WTC11 (cell line): Measurements from ENCODE around the gene LAMC1.

ENCODE experiments used
- ETV6 ChIP-seq: sonication (generic); formaldehyde crosslinking; IDR thresholded peaks from 2 replicates; pipeline ENCODE4 v1.8.1; 2022; ENCODE audit warnings: mild to moderate bottlenecking, missing genetic modification reagents
- MLX ChIP-seq: sonication (generic); formaldehyde crosslinking; IDR thresholded peaks from 2 replicates; pipeline ENCODE4 v1.8.1; 2023; ENCODE audit warnings: mild to moderate bottlenecking, missing genetic modification reagents, moderate library complexity
- SP1 ChIP-seq: sonication (generic); formaldehyde crosslinking; conservative IDR thresholded peaks from 2 replicates; pipeline ENCODE4 v1.8.1; 2022; ENCODE audit warnings: missing genetic modification reagents
- USF1 ChIP-seq: sonication (generic); formaldehyde crosslinking; IDR thresholded peaks from 2 replicates; pipeline ENCODE4 v1.8.0; 2022; ENCODE audit warnings: mild to moderate bottlenecking, missing genetic modification reagents
- ZSCAN18 ChIP-seq: fragments of 250-450 bp; sonication (Bioruptor Pico); IDR thresholded peaks from 2 replicates; pipeline ENCODE4 v2.1.2; 2022; ENCODE audit warnings: mild to moderate bottlenecking, moderate library complexity
- TF ChIP-seq, protein P1 (sequence below): fragments of 200-600 bp; IDR thresholded peaks from 2 replicates; pipeline ENCODE4 v1.8.0; 2022; ENCODE audit warnings: antibody characterized with exemption
- TF ChIP-seq, protein P2 (sequence below): sonication (generic); formaldehyde crosslinking; IDR thresholded peaks from 2 replicates; pipeline ENCODE4 v1.8.1; 2023; ENCODE audit warnings: mild to moderate bottlenecking, missing genetic modification reagents
- TF ChIP-seq, protein P3 (sequence below): sonication (generic); formaldehyde crosslinking; IDR thresholded peaks from 2 replicates; pipeline ENCODE4 v1.8.0; 2022; ENCODE audit warnings: mild to moderate bottlenecking, missing genetic modification reagents

GRCh38 chr1:183125279-183125999, 102.2 kb downstream of the LAMC1 start:
- TF ChIP-seq ETV6 (no peak), ZSCAN18 (CRISPR knock-in tag) (no peak), SP1 (CRISPR knock-in tag) (no peak), USF1 (no peak), MLX (CRISPR knock-in tag) (no peak)
- TF ChIP-seq, protein P1, sequence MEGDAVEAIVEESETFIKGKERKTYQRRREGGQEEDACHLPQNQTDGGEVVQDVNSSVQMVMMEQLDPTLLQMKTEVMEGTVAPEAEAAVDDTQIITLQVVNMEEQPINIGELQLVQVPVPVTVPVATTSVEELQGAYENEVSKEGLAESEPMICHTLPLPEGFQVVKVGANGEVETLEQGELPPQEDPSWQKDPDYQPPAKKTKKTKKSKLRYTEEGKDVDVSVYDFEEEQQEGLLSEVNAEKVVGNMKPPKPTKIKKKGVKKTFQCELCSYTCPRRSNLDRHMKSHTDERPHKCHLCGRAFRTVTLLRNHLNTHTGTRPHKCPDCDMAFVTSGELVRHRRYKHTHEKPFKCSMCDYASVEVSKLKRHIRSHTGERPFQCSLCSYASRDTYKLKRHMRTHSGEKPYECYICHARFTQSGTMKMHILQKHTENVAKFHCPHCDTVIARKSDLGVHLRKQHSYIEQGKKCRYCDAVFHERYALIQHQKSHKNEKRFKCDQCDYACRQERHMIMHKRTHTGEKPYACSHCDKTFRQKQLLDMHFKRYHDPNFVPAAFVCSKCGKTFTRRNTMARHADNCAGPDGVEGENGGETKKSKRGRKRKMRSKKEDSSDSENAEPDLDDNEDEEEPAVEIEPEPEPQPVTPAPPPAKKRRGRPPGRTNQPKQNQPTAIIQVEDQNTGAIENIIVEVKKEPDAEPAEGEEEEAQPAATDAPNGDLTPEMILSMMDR: no peak
- TF ChIP-seq, protein P2, sequence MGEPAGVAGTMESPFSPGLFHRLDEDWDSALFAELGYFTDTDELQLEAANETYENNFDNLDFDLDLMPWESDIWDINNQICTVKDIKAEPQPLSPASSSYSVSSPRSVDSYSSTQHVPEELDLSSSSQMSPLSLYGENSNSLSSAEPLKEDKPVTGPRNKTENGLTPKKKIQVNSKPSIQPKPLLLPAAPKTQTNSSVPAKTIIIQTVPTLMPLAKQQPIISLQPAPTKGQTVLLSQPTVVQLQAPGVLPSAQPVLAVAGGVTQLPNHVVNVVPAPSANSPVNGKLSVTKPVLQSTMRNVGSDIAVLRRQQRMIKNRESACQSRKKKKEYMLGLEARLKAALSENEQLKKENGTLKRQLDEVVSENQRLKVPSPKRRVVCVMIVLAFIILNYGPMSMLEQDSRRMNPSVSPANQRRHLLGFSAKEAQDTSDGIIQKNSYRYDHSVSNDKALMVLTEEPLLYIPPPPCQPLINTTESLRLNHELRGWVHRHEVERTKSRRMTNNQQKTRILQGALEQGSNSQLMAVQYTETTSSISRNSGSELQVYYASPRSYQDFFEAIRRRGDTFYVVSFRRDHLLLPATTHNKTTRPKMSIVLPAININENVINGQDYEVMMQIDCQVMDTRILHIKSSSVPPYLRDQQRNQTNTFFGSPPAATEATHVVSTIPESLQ (CRISPR knock-in tag): no peak
- TF ChIP-seq, protein P3, sequence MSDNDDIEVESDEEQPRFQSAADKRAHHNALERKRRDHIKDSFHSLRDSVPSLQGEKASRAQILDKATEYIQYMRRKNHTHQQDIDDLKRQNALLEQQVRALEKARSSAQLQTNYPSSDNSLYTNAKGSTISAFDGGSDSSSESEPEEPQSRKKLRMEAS (CRISPR knock-in tag): no peak
